Stimulated activated CD4-positive, alpha-beta T cell treated with anti-CD3 and anti-CD28 coated beads, Interleukin-2, amount 100 ng/mL, for 4 hours (primary cell): Measurements from ENCODE around the gene ATP5F1B.
A peak's percentile ranks its signal among the peaks of the same experiment; 100 is the strongest.
"Not testable (repeated sequence)": the region's sequence is repeated elsewhere in the genome, so short reads cannot be mapped to it uniquely, and the experiment has no call there.

ENCODE experiments used
- DNase-seq: peaks from one replicate; pipeline ENCODE4 v3.0.0-alpha.2; 2020; ENCODE audit warnings: low read depth

ATP5F1B gene

DNA sequence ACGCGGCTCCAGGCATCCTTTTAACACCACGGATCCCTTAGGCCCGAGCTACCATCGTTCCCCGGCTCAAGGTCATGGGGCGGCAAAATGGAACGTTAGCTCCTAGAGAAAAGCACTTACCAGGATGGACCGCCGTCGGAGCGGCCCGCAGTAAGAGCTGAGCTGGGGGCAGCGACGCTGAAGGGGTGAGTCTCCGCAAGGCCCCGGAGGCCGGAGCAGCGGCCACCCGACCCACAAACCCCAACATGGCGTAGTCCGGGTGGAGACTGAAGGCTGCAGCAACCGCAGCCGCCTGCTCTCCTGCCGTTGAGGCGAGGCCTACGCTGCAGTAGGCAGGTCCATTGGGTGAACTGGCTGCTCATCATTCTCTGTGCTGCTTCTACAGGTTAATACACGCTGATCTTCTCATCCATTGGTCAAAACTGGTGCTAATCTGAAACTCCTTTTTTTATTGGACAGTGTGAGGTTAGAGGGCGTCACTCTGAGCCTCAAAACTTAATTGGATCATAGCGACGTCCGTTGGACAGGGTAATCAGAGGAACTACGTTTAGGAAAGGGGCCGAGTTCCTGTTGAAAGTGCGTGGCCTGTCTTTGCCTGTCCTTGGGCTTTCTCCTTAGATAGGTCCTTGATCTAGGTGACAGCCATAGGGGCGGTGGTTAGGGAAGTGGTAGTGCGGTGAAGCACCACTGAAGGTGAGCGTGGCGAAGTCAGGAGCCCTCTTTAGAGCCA lies at the start of gene ATP5F1B:
TSS of gene ATP5F1B (minus strand) at position 268 of the 730 bp plus-strand sequence. CDS start at position 247, 21 bp downstream.
- peak; percentile 82 for DNase-seq

DNA sequence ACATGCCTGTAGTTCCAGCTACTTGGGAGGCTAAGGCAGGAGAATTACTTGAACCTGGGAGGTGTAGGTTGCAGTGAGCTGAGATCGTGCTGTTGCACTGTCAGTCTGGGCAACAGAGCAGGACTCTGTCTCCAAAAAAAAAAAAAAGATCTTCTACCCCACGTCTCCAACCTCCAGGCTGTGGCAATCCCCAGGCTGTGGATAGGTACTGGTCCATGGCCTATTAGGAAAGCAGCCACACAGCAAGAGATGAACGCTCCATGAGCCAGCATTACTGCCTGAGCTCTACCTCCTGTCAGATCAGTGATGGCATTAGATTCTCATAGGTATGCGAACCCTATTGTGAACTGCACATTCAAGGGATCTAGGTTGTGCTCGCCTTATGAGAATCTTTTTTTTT lies 48.4 kb upstream of the ATP5F1B start:
- no peak for DNase-seq

DNA sequence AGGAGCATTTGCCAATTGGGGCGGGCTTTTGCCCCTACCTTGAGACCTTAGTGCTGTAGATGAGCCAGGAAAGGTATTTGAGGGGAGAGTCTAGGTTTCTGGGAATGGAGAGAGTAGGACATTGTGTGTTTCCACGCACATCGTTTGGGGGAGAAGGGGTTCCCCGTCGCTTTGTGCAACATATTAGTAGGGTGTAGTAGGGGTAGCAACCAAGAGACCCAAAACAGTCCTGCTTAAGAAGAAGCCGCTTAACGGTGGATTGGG lies 43.0 kb upstream of the ATP5F1B start:
- DNase-seq: no peak

DNA sequence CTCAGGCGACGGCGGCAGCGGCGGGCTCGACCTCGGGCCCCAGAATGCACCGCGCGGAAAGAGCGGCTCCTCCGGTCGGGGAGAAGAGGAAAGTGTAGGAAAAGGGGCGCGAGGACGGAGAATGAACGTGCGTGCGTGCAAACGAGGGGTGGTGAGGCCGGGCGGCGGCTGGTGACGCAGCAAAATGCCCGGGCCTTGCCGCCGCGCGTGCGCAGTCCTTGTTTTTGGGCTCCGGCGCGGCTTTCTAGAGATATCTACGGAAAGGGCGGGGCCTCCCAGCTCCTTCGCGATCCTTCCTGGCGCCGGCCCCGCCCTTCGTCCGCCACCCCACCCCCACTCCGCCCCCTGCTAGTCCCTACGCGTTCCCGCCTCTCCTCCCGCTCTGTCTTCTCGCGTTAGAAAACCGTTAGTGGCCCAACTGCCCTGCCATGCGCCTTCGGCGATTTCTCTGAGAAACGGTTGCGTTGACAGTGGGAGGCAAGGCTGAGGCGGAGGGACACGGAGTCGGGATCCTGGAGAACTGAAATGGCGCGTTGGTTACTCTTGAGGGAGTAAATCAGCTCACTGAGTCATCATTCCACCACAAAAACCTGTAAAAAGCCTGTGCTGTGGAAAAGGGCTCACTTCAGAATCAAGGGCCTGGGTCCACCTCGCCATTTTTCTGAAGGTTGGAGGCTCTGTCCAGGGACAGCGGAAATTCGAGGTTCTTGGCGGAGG lies 42.5 kb upstream of the ATP5F1B start, which contains the start of gene PTGES3:
TSS of gene PTGES3 (minus strand) at position 156 of the 717 bp plus-strand sequence. CDS start 285 bp downstream, outside the sequence.
- peak; percentile 96 for DNase-seq

DNA sequence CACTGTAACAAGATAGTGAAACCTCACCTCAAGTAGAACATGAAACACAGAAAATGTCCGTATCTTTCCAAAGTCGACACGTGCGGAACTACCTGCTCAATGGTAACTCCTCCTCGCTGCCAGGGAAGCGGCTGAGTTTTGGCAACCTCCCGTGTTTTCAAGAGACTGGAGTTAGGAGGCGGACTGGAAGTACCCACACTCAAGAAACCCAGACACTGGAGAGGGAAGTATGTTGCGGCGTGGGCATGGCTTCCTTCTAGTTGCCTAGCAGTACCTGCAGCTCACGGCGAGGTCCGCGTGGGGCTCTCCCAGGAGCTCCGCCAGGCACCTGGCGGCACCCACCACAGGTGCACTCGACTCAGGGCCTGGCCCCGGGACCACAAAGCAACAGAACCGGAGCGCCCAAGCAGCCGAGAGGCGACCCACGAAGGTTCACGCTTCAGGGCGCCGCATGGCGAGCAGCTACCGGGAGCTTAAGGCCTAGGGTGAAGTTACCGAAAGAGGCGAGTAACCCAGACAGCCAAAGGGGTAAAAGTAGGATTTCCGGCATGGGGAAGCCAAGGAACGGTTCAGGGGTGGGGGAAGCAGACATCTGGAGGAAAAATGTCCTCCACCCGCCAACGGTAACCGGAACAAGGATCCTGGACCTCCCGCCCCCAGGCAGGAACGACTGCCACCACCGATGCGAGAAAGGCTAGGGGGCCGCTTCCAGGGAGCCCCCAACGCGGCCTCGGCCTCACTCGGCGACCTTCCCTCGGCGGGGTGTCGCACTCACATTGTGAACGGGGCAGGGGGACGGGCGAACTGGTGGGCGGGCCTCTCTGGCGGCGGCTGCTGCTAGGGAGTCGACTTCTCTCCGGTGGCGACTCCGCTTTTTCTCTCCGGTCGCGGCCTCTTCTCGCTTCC lies 41.7 kb upstream of the ATP5F1B start:
- DNase-seq: peak; percentile 52

DNA sequence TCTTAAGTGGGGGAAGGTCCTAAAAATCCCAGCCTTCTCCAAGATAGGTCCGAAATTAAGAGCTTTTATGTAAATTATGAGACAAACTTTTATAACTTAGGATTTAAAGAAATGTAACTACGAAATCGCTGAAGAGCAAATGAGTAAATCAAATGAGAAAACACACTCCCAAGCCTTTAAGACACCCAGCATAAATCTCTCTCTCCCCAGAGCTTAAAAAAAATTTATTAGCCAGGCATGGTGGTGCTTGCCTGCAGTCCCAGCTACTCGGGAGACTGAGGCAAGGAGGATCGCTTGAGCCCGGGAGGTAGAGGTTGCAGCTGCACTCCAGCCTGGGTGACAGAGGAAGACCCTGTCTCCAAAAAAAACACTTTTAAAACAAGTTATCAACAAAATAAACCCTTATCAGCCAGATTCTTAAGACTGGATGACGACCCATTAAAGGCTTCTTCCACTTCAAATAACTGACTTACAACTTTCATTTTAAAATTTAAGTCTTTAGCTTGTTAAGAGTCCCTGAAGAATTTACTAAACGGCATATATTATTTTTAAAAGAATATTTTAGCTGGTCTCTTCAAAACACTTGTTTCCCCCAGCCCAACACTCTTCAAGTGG lies 39.1 kb upstream of the ATP5F1B start:
- no peak for DNase-seq

DNA sequence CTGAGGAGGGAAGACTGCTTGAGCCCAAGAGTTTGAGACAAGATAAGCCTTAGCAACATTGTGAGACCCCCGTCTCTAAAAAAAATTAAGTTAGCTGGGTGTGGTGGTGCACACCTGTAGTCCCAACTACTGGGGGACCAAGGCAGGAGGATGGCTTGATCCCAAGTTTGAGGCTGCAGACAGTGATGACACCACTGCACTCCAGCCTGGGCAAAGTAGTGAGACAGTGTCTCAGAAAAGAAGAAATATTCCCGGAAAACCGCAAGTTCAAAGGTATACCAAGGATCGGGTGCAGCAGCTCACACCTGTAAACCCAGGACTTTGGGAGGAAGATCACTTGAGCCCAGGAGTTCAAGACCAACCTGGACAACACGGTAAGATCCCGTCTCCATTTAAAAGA lies 36.5 kb upstream of the ATP5F1B start:
- no peak for DNase-seq

DNA sequence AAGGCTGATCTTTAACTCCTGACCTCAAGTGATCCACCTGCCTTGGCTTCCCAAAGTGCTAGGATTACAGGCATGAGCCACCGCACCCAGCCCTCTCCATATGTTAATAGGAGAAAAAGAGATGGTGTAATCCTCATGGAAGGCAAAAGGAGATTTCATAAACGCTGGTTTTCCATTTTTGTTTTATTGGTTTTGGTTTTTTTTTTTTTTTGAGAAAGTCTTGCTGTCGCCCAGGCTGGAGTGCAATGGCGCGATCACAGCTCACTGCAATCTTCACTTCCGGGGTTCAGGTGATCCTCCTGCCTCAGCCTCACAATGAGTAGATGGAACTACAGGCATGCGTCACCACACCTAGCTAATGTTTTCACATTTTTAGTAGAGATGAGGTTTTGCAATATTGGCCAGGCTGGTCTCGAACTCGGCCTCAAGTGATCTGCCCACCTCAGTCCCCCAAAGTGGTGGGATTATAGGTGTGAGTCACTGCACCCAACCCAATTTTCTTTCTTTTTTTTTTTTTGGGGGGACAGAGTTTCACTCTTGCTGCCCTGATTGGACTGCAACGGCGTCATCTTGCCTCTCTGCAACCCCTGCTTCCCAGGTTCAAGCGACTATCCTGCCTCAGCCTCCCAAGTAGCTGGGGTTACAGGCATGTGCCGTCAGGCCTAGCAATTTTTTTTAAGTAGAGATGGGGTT lies 34.2 kb upstream of the ATP5F1B start:
- no peak for DNase-seq

DNA sequence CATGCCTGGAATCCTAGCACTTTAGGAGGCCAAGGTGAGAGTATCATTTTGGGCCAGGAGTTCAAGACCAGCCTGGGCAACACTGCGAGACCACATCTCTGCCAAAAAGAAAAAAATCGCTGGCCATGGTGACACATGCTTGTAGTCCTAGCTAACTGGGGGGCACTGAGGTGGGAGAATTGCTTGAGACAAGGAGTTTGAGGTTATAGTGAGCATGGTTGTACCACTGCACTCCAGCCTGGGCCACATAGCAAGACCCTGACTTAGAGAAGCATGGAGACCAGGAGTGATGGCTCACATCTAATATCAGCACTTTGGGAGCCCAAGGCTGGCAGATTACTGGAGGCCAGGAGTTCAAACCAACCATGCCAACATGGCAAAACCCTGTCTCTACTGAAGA lies 33.1 kb upstream of the ATP5F1B start:
- no peak for DNase-seq

DNA sequence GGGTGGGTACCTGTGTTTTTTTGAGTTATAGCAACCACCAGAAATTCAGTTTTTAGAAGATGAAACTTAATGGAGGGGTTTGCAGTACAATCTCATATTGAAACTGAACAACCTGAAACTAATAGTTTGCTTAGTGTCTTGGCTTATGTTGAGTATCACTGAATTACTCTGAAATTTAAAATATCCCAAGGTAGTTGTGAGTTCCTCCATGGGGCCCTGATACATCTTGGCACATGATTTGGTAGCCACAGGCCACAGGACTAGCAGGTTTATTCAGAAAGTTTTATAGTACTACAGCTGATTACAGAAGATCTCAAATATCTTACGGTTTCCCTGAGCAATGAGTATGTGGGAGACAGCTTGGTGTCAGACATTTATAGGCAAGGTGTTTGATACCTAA lies 31.9 kb upstream of the ATP5F1B start:
- DNase-seq: no peak

DNA sequence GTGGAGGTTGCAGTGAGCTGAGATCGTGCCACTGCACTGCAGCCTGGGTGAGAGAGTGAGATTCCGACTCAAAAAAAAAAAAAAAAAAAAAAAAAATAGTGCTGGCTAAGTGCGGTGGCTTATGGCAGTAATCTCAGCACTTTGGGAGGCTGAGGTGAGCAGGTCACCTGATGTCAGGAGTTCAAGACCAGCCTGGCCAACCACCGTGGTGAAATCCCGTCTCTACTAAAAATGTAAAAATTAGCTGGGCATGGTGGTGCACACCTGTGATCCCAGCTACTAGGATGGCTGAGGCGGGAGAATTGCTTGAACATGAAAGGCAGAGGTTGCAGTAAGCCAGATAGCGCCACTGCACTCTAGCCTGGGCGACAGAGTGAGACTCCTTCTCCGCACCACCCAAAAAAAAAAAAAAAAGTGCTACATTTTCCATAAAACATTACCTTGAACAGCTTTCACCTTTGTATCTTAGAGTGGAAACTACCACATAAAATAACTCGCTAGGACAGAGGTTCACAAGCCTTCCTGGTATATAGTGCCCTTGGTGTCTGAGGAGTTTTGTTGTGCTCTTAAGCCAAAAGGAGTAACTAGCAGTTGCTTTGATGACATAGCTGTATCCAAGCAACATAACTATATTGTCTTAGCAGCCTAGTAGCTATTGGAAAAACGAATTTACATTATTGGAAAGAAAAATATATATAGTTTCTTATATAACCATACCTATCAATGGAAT lies 31.2 kb upstream of the ATP5F1B start:
- DNase-seq: no peak

DNA sequence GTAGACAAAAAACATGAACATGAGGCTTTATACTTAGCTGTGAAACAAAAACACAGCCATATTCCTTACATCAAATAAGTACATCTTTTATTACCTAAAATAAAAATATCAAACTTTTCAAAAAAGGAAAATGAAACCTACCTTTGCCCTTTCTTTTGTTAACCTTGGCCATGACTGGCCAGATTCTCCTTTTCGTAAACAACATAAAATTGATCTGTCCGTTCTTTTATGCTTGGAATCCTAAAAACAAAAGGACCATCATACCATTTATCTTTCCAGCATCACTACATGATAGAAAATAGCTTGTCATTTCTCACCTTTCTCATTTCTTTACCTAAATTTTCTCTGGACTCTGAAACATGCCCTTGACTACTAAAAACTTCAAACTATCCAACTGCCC lies 25.8 kb upstream of the ATP5F1B start:
- DNase-seq: no peak

DNA sequence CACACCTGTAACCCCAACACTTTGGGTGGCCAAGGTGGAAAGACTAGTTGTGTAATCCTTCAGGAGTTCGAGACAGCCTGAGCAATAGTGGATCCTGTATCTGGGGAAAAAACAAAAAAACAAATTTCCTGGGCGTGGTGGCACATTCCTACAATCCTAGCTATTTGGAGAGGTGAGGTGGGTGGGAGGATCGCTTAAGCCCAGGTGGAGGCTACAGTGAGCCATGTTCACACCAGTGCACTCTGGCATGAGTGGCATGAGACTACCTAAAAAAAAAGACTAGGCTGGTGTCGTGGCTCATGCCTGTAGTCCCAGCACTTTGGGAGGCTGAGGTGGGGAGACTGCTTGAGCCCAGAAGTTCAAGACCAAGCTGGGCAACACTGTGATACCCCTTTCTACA lies 25.1 kb upstream of the ATP5F1B start:
- no peak for DNase-seq

DNA sequence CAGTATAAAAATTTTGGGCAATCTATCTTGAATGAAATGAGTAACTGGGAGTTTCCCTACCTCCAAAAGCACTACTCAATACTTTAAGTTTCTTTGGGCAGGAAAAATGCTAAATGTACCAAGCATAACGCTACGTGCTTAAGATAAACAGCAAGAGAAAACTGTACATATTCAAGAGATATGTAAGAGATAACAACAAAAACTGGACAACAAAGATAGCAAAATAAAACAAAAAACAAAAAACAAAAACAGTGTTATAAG lies 22.3 kb upstream of the ATP5F1B start:
- DNase-seq: no peak

DNA sequence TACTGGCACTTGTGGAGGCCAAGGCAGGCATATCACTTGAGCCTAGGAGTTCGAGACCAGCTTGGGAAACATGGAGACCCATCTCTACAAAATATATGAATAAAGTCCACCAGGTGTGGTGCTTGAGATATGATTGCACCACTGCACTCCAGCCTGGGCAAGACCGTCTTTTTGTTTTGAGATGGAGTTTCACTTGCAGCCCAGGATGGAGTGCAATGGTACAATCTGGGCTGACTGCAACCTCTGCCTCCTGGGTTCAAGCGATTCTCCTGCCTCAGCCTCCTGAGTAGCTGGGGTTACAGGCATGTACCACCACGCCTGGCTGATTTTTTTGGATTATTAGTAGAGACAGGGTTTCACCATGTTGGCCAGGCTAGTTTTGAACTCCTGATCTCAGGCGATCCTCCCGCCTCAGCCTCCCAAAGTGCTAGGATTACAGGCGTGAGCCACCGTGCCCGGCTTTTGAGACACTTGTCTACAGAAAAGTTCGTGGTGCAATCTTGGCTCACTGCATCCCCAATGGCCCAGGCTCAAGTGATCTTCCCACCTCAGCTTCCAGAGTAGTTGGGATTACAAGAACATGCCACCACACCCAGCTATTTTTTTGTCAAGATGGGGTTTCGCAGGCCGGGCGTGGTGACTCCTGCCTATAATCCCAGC lies 16.3 kb upstream of the ATP5F1B start:
- DNase-seq: no peak

DNA sequence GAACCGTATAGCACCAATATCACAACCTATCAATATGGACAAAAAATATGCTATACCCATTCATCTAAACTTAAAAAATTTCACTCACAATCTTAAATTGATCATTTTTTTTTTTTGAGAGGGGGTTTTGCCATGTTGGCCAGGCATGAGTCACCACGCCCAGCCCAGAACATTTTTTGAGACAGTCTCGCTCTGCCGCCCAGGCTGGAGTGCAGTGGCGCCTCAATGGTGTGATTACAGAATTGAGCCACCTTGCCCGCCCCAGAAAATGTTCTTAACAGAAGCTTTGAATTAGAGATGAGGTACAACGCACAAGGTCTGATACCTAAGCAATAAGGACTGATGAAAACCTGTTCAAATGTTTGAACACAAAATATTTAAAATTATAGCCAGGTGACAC lies 15.8 kb upstream of the ATP5F1B start:
- DNase-seq: no peak

DNA sequence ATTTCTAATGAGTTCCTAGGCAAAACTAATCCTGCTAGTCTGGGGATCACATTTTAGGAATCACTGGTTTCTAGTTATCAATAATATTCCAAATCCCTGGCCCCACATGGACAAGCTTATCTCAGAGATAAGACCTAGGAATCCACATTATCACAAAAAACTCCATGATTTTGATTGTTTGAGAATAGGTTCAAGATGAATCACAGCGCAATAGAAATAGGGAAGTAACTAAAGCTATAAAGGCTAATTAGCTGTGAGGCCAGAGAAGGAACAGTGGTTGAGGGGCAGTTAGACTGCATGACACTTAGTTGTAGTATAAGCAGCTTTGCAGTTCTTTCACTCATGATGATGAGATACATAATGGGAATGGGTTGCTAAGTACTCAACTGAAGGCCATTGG lies 13.1 kb upstream of the ATP5F1B start:
- DNase-seq: no peak

DNA sequence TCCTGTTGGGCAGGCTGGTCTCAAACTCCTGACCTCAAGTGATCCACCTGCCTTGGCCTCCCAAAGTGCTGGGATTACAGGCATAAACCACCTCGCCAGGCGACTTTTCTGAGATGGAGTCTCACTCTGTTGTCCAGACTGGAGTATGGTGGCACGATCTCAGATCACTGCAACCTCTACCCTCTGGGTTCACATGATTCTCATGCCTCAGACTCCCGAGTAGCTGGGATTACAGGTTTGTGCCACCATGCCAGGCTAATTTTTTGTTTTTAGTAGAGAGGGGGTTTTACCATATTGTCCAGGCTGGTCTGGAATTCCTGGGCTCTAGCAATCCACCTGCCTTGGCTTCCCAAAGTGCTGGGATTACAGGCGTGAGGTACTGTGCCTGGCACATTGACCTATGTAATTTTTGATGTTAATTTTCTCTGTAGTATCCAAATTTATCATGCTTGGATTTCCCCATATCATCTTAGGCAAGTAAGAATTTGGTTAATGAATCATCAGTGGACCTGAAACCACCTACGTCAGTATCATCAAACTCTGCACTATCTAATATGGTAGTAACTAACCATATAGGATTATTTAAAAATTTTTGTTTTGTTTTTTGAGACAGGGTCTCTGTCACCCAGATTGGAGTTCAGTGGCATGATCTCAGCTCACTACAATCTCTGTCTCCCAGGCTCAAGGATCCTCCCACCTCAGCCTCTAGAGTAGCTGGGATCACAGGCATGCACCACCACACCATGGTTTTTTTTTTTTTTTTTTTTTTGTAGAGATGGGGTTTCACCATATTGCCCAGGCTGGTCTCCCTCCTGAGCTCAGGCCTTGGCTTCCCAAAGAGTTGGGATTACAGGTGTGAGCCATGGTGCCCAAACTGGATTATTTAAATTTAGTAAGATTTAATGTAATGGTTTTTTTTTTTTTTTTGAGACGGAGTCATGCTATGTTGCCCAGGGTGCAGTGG lies 11.9 kb upstream of the ATP5F1B start:
- DNase-seq: no peak

DNA sequence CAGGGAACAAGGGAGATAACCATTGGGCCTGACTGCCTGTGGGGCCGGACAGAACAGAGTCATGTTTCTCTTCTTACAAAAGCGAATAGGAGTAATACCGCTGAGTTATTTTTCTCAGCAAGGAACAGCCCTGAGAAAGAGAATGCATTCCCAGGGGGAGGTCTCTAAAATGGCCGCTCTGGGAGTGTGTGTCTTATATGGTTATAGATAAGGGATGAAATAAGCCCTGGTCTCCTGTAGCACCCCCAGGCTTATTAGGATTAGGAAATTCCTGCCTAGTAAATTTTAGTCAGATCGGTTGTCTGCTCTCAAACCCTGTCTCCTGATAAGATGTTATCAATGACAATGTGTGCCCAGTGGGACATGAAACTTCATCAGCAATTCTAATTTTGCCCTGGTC lies 8.0 kb upstream of the ATP5F1B start:
- DNase-seq: not testable (repeated sequence)

DNA sequence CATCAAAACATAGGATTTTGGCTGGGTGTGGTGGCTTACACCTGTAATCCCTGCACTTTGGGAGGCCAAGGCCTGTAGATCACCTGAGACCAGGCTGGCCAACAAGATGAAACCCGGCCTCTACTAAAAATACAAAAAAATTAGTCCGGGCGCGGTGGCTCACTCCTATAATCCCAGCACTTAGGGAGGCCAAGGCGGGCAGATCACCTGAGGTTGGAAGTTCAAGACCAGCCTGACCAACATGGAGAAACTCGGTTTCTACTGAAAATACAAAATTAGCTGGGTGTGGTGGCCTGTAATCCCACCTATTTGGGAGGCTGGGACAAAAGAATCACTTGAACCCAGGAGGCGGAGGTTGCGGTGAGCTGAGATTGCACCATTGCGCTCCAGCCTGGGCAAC lies 2.2 kb upstream of the ATP5F1B start:
- not testable (repeated sequence) for DNase-seq
